ENCODE measurements around the gene BCAS3.
"Not testable (repeated sequence)": the region's sequence is repeated elsewhere in the genome, so short reads cannot be mapped to it uniquely, and the experiment has no call there.

Gene BCAS3

DNA sequence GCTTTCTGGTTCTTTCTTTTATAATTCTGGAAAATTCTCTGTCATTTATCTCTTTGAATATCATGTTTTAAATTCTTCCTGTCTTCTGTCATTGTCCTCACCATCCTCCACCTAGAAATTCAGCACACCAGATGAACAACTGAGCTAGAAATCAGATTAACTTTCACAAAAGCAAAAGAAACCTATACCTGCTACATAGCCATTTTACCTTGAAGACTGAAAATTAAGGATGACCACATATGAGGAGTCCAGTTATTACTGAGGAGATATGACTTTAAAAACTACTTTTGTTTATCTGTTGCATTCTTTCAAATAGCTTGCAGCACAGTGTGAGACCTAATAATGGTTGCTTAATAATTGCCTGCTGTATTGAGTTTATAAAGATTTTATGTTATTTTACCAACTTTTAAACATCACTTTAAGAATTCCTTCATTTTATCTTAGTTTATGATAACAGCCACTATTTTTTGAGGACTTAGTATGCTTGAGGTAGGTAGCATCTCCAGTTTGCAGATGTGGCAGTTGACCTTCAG lies 104.3 kb downstream of the BCAS3 start:
- in situ Hi-C loops (cut with MboI; ENCODE audit: low sequenced_read_pairs): no loop called here

DNA sequence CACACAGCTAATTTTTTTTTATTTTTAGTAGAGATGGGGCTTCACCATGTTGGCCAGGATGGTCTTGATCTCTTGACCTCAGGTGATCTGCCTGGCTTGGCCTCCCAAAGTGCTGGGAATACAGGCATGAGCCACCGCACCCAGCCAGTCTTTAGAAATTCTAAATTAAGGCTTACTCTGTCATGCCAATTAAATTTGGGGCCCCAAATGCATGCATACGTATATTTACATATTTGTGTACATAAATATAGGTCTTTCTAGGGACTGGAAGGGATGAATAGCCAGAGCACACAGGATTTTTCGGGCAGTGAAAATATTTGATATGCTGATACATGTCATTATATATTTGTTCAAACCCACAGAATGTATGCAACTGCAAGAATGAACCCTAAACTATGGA lies 105.1 kb downstream of the BCAS3 start:
- in situ Hi-C loops (cut with MboI; ENCODE audit: low sequenced_read_pairs): no loop called here

DNA sequence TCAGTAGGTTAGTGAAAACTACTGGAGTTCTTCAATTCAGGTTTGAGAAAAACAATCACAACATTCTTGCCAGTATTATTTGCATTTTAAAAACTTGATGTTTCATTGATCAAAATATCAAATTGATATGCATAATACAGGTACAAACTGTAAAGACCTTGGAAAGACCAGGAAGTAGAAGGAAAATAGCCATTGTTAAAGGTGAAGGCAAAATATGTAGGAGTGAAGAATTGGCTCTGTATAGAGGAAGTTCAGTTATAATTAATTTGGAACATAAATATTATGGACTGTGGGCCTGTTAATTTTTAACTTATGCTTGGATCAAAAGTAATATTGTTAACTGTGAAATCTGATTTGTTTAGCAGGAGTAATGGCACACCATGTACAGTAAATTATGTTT lies 112.6 kb downstream of the BCAS3 start:
- in situ Hi-C loops (cut with MboI; ENCODE audit: low sequenced_read_pairs): no loop called here

DNA sequence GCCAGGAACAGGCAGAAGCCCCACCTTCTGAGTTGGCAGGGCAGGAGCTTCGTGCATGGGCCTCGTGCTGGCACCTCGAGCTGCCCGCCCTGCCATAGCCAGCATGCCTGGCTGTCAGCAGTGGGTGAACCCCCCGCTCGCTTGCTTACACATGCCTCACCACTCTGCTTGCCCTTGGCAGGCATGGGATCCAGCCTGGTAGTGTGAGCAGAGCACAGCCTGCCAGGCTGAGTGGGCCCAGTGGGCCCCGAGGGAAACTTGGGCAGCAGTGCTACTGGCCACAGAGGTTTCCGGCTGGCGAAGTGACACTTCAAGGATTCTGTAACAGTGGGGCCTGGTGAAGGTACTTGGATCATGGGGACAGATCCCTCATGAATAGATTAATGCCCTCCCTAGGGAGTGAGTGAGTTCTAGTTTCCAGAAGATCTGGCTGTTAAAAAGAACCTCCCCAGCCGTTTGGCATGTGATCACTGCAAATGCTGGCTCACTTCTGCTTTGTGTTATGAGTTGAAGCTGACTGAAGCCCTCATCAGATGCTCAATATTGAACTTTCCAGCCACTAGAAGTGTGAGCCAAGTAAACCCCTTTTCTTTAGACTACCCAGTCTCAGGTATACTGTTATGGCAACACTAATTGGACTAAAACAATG lies 114.7 kb downstream of the BCAS3 start:
- in situ Hi-C loops (cut with MboI; ENCODE audit: low sequenced_read_pairs): no loop called here

DNA sequence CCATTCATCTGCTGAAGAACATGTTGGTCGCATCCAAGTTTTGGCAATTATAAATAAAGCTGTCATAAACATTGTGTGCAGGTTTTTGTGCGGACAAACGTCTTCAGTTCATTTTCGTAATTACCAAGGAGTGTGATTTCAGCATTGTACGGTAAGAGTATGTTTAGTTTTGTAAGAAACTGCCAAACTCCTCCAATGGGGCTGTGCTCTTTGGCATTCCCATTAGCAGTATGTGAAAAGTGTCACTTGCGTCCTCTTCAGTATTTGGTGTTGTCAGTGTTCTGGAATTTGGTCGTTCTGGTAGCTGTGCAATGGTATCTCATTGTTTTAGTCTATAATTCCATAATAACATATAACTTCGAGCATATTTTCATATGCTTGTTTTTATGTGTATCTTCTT lies 120.9 kb downstream of the BCAS3 start:
- in situ Hi-C loops (cut with MboI; ENCODE audit: low sequenced_read_pairs): no loop called here

DNA sequence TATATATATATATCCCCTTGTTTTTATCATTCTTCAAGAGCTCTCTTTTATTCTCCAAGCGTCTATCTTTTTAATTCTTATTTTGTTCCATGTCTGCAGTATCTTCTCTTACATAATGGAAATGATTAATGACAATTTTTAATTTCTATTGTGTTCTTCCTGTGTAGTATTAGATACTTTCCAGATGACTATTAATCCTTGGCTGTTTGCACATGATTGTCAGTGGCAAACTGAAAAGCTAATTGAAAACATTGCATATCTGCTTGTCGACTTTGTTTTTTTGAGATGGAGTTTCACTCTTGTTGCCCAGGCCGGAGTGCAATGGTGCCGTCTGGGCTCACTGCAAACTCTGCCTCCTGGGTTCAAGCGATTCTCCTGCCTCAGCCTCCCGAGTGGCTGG lies 124.7 kb downstream of the BCAS3 start:
- in situ Hi-C loops (cut with MboI; ENCODE audit: low sequenced_read_pairs): no loop called here

DNA sequence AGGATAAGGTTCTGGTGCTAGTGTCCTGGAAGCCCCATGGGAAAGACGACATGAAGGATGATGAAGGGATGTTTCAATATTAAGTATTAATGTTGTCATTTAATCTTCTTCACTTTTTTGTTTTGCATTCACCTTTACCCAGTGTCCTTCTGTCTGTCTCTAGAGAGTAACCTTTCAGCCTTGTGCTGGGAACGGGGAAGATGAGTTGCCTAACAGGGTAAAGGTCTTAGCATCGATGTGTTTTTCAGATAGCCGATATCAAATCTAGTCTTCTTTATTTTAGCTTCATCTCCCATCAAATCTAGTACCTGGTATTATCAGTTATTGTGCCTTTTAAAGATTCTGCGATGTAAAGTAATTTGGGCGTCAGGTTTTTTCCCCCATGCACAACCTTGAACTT lies 125.4 kb downstream of the BCAS3 start:
- in situ Hi-C loops (cut with MboI; ENCODE audit: low sequenced_read_pairs): no loop called here

DNA sequence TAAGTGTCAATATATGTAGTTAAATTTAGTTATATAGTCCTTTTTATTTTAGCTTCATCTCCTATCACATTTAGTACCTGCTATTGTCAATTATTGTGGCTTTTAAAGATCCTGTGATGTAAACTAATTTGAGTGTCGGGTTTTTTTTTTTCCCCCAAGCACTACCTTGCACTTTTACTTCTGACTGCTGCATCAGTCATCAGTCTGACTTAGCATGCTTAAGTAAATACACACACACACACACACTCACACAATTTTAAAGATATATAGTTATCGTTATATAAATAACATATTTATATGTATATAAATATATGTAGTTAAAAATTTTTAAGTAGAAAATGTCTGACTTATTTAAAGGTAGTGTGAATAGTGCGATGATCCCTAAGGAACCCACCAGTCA lies 127.2 kb downstream of the BCAS3 start:
- in situ Hi-C loops (cut with MboI; ENCODE audit: low sequenced_read_pairs): no loop called here

DNA sequence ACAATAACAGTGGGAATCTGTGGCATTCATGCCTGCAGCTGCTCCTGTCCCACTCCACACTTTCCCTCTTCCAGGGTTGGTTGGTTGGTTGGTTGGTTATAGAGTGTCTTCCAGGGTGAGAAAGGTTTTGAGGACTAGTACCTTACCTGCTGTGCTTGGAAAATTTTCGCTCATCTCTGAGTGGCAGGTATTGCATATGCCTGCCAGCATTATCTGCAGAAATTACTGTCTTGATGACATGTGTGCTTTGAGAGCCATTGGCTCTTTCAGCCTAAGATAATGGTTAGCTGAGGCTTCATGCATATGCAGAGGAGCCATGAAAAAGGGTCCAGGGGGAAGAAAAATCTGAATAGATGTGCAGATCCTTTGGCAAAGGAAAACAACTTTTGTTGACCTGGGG lies 131.8 kb downstream of the BCAS3 start:
- in situ Hi-C loops (cut with MboI; ENCODE audit: low sequenced_read_pairs): no loop called here

DNA sequence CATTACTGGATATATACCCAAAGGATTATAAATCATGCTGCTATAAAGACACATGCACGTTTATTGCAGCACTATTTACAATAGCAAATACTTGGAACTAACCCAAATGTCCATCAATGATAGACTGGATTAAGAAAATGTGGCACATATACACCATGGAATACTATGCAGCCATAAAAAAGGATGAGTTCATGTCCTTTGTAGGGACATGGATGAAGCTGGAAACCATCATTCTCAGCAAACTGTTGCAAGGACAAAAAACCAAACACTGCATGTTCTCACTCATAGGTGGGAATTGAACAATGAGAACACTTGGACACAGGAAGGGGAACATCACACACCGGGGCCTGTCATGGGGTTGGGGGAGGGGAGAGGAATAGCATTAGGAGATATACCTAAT lies 137.3 kb downstream of the BCAS3 start:
- in situ Hi-C loops (cut with MboI; ENCODE audit: low sequenced_read_pairs): not testable (repeated sequence)

DNA sequence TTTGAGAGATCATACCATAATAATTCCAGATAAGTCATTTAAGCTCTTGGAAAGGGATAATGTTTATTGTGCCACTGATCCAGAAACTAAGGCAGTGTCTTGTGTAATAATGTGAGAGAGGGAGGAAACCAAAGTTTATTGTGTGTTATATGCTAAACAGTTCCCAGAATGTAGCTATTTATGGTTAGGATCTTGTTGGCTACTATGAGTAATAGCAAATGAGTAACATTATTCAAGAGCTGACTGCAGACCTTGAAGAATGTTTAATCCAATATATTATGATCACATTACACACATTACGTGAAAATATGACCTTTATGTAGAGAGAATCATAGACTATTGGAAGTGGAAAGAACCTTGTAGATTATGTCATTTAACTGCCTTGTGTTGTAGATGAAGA lies 139.5 kb downstream of the BCAS3 start:
- in situ Hi-C loops (cut with MboI; ENCODE audit: low sequenced_read_pairs): no loop called here

DNA sequence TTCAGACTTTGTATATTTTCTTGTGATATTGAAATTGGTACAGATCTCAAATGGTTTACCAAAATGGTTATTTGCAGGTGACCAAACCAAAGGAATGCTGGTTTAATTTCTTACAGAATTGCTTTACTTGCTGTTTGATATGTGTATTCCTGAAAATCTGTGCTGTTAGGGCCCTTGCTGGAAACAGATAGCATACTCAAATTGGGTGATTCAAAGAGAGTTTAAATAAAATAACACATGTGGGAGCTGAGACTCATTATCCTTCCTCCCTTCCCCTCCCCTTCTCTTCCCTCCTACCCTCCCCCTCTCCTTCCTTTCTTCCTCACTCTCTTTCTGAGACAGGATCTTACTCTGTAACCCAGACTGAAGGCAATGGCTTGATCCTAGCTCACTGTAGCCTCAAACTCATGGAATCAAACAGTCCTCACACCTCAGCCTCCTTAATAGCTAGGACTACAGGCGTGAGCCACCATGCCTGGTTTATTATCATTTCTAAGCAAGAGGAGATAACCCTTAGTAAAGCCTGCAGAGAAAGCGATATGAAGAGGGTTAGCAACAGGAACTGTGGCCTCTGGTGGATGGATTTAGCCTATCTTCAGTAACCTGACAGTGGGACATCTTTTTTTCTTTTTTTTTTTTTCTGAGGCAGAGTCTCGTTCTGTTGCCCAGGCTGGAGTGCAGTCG lies 141.9 kb downstream of the BCAS3 start:
- in situ Hi-C loops (cut with MboI; ENCODE audit: low sequenced_read_pairs): no loop called here

DNA sequence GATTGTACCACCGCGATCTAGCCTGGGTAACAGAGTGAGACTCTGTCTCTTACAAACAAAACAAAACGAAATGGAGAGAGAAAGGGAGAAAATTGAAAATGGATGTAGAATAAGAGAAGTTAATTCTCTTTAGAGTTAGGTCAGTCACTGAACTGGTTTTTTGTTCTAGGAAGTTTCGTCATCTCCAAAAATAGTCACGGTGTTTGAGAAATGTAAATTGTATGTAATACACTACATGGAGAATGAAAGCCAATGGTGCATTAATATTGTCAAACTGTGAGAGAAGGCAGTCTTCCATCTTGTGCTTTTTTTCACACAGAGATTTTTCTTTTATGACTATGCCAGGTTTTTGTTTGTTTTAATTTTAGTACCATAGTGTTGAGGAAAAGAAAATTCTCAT lies 145.9 kb downstream of the BCAS3 start:
- in situ Hi-C loops (cut with MboI; ENCODE audit: low sequenced_read_pairs): no loop called here

DNA sequence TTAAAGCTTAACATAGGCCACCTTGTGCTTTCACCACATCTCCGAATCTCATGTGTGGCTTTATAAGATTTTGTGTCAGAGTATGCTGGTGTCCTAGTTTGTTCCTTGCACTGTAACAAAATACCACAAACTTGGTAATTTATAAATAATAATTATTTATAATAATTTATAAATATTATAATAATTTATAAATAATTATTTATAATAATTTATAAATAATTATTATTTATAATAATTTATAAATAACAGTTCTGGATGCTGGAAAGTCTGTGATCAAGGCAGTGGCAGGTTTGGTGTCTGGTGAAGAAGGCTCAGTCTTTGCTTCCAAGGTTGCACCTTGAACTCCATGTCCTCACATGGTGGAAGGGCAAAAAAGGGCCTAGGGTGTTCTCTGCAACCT lies 147.7 kb downstream of the BCAS3 start:
- in situ Hi-C loops (cut with MboI; ENCODE audit: low sequenced_read_pairs): no loop called here

DNA sequence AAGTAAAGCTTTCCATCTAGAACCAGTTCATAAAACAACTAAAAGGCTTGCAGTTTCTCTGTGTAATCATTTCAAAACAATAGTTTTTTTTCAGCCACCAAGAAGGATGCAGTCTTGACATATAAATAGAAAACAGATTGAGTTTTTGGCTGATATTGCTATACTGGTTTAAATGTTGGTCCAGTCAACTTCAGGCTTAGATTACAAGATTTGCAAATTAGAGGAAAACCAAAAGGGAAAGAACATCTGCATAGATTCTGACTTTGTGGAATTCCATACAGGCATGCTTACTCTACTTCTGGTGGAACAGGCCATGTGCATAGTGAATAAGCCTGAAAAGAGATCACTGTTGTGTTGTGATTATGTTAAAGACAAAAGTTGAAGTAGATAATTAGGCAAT lies 150.3 kb downstream of the BCAS3 start:
- in situ Hi-C loops (cut with MboI; ENCODE audit: low sequenced_read_pairs): no loop called here

DNA sequence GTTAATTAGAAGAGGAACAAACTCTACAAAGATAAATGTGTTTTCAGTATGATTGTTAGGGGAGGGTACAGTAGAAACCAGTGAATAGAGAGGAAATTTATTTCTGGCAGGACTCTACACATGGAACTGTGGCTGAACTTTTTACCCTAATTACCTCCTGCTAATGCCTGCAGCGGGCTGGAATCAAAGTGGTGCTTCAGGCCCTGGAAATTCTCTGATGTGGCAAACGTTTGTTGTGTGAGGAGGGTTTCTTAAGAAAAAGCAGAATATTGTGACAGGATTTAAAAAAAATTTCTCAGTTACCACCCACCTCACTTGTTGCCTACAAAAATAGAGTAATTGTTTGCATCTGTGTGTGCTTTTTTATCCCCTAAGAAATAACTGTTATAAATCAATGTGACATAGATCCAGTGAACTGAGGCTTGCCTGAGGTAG lies 154.5 kb downstream of the BCAS3 start:
- in situ Hi-C loops (cut with MboI; ENCODE audit: low sequenced_read_pairs): no loop called here

DNA sequence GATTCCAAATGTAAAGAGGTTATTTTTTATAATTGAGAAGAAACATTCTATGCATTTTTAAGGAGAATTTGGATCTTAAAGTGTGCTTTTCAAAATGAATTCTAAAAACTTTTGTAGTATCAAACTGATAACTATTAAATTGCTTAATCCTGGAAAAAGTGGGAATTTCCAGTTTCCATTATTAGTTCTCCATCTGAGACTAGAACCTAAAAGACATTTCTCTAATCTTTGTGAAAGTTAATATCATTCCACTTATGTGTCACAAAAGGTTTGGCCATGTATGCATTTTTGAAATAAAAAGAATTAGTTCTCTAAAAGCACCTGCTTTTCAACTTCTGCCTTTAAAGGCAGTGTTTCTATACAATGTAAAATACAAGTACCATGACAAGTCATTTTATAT lies 155.0 kb downstream of the BCAS3 start:
- in situ Hi-C loops (cut with MboI; ENCODE audit: low sequenced_read_pairs): no loop called here

DNA sequence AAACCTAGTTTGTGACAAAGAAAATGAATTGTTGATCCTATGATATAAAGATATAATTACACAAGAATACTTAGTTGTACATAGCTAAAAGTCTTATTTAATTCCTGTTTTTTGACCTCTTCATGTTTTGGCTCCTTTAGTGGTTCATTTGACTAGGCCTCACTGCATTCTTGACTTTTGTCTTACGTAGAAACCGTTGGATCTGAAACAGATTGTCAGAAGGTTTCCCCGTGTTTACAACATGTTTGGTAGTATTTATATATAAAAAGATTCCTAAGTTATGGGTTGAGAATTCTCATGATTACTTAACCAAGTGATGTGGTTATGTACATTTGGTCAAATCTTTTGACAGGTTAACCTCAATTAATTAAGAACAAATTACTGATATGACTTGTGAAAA lies 162.8 kb downstream of the BCAS3 start:
- in situ Hi-C loops (cut with MboI; ENCODE audit: low sequenced_read_pairs): no loop called here

DNA sequence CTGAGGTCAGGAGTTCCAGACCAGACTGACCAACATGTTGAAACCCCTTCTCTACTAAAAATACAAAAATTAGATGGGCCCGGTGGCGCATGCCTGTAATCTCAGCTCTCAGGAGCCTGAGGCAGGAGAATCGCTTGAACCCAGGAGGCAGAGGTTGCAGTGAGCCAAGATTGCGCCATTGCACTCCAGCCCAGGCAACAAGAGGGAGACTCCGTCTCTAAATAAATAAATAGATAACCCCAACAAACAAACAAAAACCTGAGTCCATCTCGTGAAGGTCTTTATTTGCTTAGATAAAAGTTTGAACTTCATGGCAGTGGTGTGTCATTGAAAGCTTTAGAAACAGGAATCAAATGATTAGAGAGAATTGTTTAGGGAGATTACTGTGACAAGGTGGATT lies 167.4 kb downstream of the BCAS3 start:
- in situ Hi-C loops (cut with MboI; ENCODE audit: low sequenced_read_pairs): no loop called here

DNA sequence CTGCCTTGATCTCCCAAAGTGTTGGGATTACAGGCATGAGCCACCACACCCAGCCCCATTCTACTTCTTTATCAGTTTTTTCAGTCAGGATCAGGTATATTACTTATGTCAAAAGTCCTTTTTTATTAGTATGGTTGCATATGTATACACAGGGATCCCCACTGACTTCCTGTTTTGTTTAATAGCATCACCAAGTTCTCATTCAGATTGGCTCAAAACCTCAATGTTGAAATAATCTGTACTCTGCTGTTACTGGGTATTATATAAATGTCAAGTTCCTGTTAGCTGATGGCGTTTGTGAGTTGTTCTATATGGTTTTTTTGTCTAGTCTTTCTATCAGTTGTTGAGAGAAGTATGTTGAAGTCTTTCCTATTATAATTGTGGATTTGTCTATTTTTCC lies 168.5 kb downstream of the BCAS3 start:
- in situ Hi-C loops (cut with MboI; ENCODE audit: low sequenced_read_pairs): no loop called here

DNA sequence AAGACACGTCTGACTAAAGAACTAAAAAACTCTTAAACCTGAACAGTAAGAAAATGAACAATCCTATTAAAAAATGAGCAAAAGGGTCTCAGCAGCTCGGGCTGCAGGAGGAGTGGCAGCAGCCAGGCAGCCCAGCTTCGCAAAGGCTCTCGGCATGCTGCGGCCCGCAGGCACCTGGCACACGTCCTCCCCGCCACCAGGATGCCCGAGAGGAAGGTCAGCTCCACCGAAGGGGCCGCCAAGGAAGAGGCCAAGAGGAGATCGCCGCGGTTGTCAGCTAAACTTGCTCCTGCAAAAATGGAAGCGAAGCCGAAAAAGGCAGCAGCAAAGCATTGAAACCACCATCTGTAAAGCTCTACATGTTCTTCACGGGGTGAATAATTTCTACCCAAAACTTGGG lies 173.5 kb downstream of the BCAS3 start:
- in situ Hi-C loops (cut with MboI; ENCODE audit: low sequenced_read_pairs): no loop called here

DNA sequence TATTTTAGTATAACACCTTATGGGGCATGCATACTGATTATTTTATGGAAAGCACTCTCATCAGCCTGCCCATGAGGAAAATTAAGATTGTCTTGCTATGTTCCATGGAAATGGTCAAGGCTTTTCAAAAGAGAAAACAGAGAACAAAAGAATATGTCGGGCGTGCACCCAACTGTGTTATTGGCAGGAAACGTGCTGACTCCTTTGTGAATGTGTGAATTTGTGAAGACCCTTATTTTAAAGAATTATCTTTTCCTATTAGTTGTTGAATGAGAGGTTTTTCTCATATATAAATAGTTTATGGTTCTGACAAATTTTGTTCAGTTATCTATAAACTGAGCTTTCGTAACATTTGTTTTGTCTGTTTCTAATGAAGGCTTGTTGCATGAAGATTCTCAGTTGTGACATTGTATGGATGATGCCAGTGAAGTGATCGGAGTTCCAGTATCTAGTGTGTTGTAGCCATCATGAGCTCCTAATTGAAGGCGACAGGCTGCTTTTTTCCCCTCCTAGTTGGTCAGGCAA lies 180.0 kb downstream of the BCAS3 start:
- in situ Hi-C loops (cut with MboI; ENCODE audit: low sequenced_read_pairs): no loop called here

Measured in HL-60/S4 treated with phorbol 12-myristate 13-acetate at 8.2 ng/mL for 4 days and 3 days (cell line).